ENCODE results near the gene TMEM80. TPM values are rescaled to one million over a fixed set of nuclear protein-coding genes. Genes with fewer than 3 reads are reported as not detected.
A peak's percentile ranks its signal among the peaks of the same experiment; 100 is the strongest.
"Not testable (repeated sequence)": the region's sequence is repeated elsewhere in the genome, so short reads cannot be mapped to it uniquely, and the experiment has no call there.

The TMEM80 gene
- total RNA-seq, 1 experiment from 2014 or later, result 8.9 TPM

- DNase-seq (ENCODE audit: extremely low read depth, low read depth), result no peak
Observed at GRCh38 chr11:720017-720641, 24.5 kb downstream of the TMEM80 start.

- DNase-seq (ENCODE audit: extremely low read depth, low read depth), result no peak
Observed at GRCh38 chr11:720642-721246, 25.1 kb downstream of the TMEM80 start.

- DNase-seq (ENCODE audit: extremely low read depth, low read depth), result no peak
Observed at GRCh38 chr11:721247-721740, 25.7 kb downstream of the TMEM80 start.

GRCh38 chr11:721741-722345, 26.2 kb downstream of the TMEM80 start:
- no peak for DNase-seq (ENCODE audit: extremely low read depth, low read depth)

- DNase-seq (ENCODE audit: extremely low read depth, low read depth), result no peak
Observed at GRCh38 chr11:722346-722811, 26.8 kb downstream of the TMEM80 start.

- DNase-seq (ENCODE audit: extremely low read depth, low read depth), result no peak
Observed at GRCh38 chr11:723120-723883, 27.7 kb downstream of the TMEM80 start.

GRCh38 chr11:724049-724777, 28.6 kb downstream of the TMEM80 start:
- no peak for DNase-seq (ENCODE audit: extremely low read depth, low read depth)

- DNase-seq (ENCODE audit: extremely low read depth, low read depth), result no peak
Observed at GRCh38 chr11:724778-725386, 29.3 kb downstream of the TMEM80 start.

GRCh38 chr11:725624-726202, 30.1 kb downstream of the TMEM80 start:
- DNase-seq (ENCODE audit: extremely low read depth, low read depth), result no peak

GRCh38 chr11:726278-727220, 30.9 kb downstream of the TMEM80 start:
- DNase-seq (ENCODE audit: extremely low read depth, low read depth), result no peak

- no peak for DNase-seq (ENCODE audit: extremely low read depth, low read depth)
Observed at GRCh38 chr11:727281-727701, 31.7 kb downstream of the TMEM80 start.

- DNase-seq (ENCODE audit: extremely low read depth, low read depth), result peak; percentile 65
Observed at GRCh38 chr11:727859-728748, 32.5 kb downstream of the TMEM80 start.

- DNase-seq (ENCODE audit: extremely low read depth, low read depth), result no peak
Observed at GRCh38 chr11:728901-729491, 33.4 kb downstream of the TMEM80 start.

GRCh38 chr11:729492-730074, 34.0 kb downstream of the TMEM80 start:
- DNase-seq (ENCODE audit: extremely low read depth, low read depth), result no peak

GRCh38 chr11:733072-733471, 37.5 kb downstream of the TMEM80 start:
- no peak for DNase-seq (ENCODE audit: extremely low read depth, low read depth)

GRCh38 chr11:734541-734940, 38.9 kb downstream of the TMEM80 start:
- not testable (repeated sequence) for DNase-seq (ENCODE audit: extremely low read depth, low read depth)

GRCh38 chr11:737366-737765, 41.8 kb downstream of the TMEM80 start:
- DNase-seq (ENCODE audit: extremely low read depth, low read depth), result no peak

Measured in NCI-H460 (cell line).